Hindlimb muscle (tissue), 1 donor: ENCODE results near the gene IPO11. TPM values are rescaled to one million over a fixed set of nuclear protein-coding genes. Genes with fewer than 3 reads are reported as not detected.
"Not testable (repeated sequence)": the region's sequence is repeated elsewhere in the genome, so short reads cannot be mapped to it uniquely, and the experiment has no call there.

ENCODE experiments used
- DNase-seq: peaks from one replicate; pipeline ENCODE4 v3.0.0-alpha.2; 2013
- polyA plus RNA-seq: library from polyadenylated mRNA; unstranded; fragments of 120-200 nt; gene quantifications from one replicate; pipeline ENCODE4 v1.2.1, GENCODE V29; 2013; ENCODE audit not compliant: insufficient read length

Gene IPO11
- polyA plus RNA-seq, 1 donor = 22.2 TPM

GRCh38 chr5:62650197-62650596 lies 237.6 kb downstream of the IPO11 start:
- DNase-seq = no peak

DNA sequence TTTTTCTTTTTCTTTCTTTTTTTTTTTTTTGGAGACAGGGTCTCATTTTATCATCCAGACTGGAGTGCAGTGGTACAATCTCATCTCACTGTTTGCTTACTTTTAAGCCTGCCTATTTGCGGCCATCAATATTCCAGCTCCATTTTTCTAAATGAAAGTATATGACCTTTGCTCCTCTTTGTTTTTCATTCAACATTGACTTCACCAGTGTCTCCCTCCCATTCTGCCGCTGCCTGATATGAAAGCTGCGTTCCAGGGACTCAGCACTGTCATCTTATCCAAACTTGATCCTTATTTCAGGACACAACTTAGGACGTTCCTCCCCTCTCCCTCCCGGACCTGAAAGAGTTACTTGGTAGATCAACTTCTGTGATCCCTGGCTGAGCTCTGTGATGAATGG lies 239.7 kb downstream of the IPO11 start:
- no peak for DNase-seq

DNA sequence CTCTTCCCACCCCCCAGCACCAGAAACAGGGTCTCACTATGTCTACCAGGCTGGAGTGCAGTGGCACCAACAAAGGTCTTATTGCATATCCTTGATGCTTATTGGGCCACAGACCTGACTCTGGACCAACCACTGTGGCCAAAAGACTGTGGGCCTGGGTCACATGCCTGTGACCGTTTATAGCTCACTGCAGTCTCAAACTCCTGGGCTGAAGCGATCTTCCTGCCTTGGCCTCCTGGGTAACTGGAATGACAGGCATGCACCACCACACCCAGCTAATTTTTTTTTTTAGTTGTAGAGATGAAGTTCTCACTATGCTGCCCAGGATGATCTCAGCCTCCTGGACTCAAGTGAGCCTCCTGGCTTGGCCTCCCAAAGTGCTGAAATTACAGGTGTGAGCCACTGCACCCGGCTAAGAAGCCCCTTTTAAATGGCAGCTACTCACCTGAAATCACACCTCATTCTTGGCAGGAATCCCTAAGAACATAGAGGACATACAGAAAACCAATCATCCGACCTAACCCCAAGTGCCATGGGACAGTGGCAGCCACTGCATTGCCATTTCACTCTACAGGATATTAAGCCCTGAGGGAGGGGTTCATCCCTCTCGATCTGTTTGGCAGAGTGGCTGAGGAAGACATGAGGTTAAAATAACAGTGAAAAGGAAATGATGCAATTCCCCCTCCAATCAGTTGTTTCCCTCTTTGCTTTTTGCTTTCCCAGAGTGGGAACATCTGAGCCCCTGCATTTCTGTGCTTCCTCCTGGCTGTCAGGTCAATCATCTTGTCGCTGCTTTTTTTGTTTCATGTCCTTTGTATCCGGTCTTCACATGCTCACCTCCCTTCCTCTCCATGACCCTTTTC lies 240.7 kb downstream of the IPO11 start:
- no peak for DNase-seq

GRCh38 chr5:62653864-62654575 lies 241.5 kb downstream of the IPO11 start:
- DNase-seq = no peak

DNA sequence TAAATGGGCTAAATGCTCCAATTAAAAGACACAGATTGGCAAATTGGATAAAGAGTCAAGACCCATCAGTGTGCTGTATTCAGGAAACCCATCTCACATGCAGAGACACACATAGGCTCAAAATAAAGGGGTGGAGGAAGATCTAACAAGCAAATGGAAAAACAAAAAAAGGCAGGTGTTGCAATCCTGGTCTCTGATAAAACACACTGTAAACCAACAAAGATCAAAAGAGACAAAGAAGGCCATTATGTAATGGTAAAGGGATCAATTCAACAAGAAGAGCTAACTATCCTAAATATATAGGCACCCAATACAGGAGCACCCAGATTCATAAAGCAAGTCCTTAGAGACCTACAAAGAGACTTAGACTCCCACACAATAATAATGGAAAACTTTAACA lies 245.2 kb downstream of the IPO11 start:
- not testable (repeated sequence) for DNase-seq

- DNase-seq = no peak
Observed at GRCh38 chr5:62661126-62661525, 248.6 kb downstream of the IPO11 start.

GRCh38 chr5:62662521-62662920 lies 250.0 kb downstream of the IPO11 start:
- DNase-seq = no peak

GRCh38 chr5:62671479-62671878 lies 258.9 kb downstream of the IPO11 start:
- no peak for DNase-seq

- DNase-seq = not testable (repeated sequence)
Observed at GRCh38 chr5:62676596-62676995, 264.0 kb downstream of the IPO11 start.

Other genes starting within 250 kb of the IPO11 start
- 31.2 TPM for gene KIF2A, start 106.6 kb upstream of the IPO11 start, polyA plus RNA-seq
- gene DIMT1, start 8.9 kb upstream of the IPO11 start, polyA plus RNA-seq = 21.0 TPM
- gene LRRC70, start 166.1 kb downstream of the IPO11 start, polyA plus RNA-seq = 3.1 TPM